ENCODE results near the gene FAM20A. TPM values are rescaled to one million over a fixed set of nuclear protein-coding genes. Genes with fewer than 3 reads are reported as not detected.

FAM20A gene
- total RNA-seq, 1 donor from 2014 or later = 2.8 TPM

- DNase-seq = no peak
These were observed 35.3 kb downstream of the FAM20A start for GRCh38 chr17:68565661-68566441.

GRCh38 chr17:68564415-68565111 lies 36.6 kb downstream of the FAM20A start:
- no peak for DNase-seq

GRCh38 chr17:68562736-68563135 lies 38.4 kb downstream of the FAM20A start:
- DNase-seq = no peak

GRCh38 chr17:68560966-68561720 lies 40.0 kb downstream of the FAM20A start:
- no peak for DNase-seq

- no peak for DNase-seq
These were observed 41.9 kb downstream of the FAM20A start for GRCh38 chr17:68559316-68559715.

GRCh38 chr17:68556551-68556950 lies 44.6 kb downstream of the FAM20A start:
- no peak for DNase-seq

- DNase-seq = no peak
These were observed 56.9 kb downstream of the FAM20A start for GRCh38 chr17:68544111-68544915.

- DNase-seq = no peak
These were observed 58.3 kb downstream of the FAM20A start for GRCh38 chr17:68542698-68543463.

GRCh38 chr17:68541816-68542215 lies 59.4 kb downstream of the FAM20A start:
- DNase-seq = no peak

GRCh38 chr17:68540981-68541380 lies 60.2 kb downstream of the FAM20A start:
- no peak for DNase-seq

- no peak for DNase-seq
These were observed 61.4 kb downstream of the FAM20A start for GRCh38 chr17:68539548-68540467.

- no peak for DNase-seq
These were observed 65.2 kb downstream of the FAM20A start for GRCh38 chr17:68535922-68536321.

GRCh38 chr17:68534695-68535088 lies 66.5 kb downstream of the FAM20A start:
- DNase-seq = no peak

GRCh38 chr17:68533887-68534694 lies 67.1 kb downstream of the FAM20A start:
- no peak for DNase-seq

GRCh38 chr17:68532826-68533225 lies 68.3 kb downstream of the FAM20A start:
- DNase-seq = no peak

GRCh38 chr17:68531252-68531651 lies 69.9 kb downstream of the FAM20A start:
- no peak for DNase-seq

- no peak for DNase-seq
These were observed 73.9 kb downstream of the FAM20A start for GRCh38 chr17:68527314-68527713.

- no peak for DNase-seq
These were observed 74.6 kb downstream of the FAM20A start for GRCh38 chr17:68526548-68526947.

GRCh38 chr17:68522266-68522665 lies 78.9 kb downstream of the FAM20A start:
- no peak for DNase-seq

Data from occipital lobe (tissue), 2 donors.